Skeletal muscle cell (primary cell): ENCODE results near the gene RASAL2.
"Not testable (repeated sequence)": the region's sequence is repeated elsewhere in the genome, so short reads cannot be mapped to it uniquely, and the experiment has no call there.

Source experiments
- DNase-seq: peaks from one replicate; pipeline ENCODE4 v3.0.0-alpha.2; 2010; ENCODE audit warnings: low read depth
- H3K4me3 ChIP-seq: 2 replicates; pipeline ENCODE4 v1.5.1; 2011; ENCODE audit warnings: low read depth, mild to moderate bottlenecking, control low read depth, low read length, moderate library complexity

RASAL2 gene

DNA sequence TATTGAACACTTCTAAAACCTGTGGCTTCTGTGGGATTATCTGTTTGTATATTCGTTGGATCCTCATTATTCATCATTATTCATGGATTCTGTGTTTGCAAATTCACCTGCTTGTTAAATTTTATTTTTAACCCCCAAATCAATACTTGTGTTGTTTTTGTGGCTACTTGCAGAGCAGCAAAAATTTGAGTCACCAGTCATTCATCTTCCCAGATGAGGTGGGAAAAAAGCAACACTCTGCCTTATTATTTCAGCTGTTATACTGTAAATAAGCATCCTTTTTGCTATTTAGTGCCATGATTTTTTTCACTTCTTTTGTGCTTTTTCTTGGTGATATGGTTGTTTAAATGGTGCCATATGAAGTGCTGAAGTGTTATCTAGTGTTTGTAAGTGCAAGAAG, 56.7 kb downstream of the RASAL2 start:
- no peak overlapping the region for H3K4me3 ChIP-seq
- DNase-seq: no peak

DNA sequence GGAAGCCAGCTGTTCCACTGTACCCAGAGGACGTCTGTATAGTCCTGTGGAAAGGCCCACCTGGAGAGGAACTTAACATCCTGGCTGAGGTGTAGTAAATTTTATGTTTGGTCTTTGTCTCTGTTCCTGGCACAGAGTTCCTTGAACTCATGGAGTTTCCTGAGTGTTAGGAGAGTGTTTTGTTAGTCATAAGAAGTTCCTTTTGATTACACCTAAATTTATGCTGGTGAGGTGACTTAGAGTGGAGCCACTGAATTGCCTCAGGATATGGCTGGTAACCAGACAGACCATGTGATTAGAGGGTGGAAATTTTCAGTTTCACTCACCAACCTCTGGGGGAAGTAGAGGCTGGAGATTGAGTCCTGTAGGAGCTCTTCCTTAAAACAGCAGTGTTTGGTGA, 57.9 kb downstream of the RASAL2 start:
- H3K4me3 ChIP-seq: no peak overlapping the region
- no peak for DNase-seq

- H3K4me3 ChIP-seq: no peak overlapping the region
- no peak for DNase-seq
These were observed 61.8 kb downstream of the RASAL2 start for GRCh38 chr1:178155481-178156255.

- DNase-seq: no peak
- H3K4me3 ChIP-seq: no peak overlapping the region
These were observed 67.0 kb downstream of the RASAL2 start for GRCh38 chr1:178160736-178161475.

GRCh38 chr1:178161516-178161915, 67.6 kb downstream of the RASAL2 start:
- no peak for DNase-seq
- no peak overlapping the region for H3K4me3 ChIP-seq

DNA sequence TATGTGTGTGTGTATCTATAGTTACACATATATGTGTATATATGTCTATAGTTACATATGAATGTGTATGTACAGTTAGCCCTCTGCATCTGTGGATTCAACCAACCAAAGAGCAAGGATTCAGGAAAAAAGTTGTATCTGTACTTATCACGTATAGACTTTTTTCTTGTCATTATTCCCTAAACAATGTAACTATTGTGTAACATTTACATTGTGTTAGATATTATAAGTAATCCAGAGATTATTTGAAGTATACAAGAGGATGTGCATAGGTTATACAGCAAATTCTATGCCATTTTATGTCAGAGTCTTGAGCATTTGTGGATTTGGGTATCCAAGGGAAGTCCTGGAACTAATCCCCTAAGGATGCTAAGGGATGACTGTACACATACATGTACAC, 71.3 kb downstream of the RASAL2 start:
- no peak overlapping the region for H3K4me3 ChIP-seq
- no peak for DNase-seq

DNA sequence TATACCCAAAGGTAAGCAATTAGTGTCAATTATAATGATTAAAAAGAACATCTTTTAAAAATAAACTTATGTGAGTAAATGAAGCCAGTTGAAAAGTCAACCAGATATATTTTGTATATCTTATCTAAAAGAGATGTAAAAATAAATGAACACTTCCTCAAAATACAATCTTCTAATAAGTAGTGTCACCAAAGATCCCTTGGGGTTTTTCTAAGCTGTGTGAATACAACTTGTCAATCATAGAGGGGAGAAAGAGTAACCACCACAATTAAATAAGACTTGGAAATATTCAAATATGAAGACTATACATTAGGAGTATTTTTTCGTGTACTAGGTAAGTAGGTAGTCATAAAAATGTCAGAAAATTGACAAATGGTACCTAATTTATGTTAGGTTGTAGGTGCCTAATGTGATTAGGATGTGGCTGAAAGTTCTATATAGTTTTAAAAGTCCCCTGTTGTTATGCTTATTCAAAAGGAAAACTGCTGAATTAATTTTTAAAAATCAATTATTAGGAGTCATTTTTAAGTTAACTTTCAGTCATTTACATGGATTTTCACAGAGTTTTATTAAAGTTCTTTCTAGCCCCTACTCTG, 72.6 kb downstream of the RASAL2 start:
- H3K4me3 ChIP-seq: no peak overlapping the region
- no peak for DNase-seq

- no peak overlapping the region for H3K4me3 ChIP-seq
- DNase-seq: no peak
These were observed 74.6 kb downstream of the RASAL2 start for GRCh38 chr1:178168536-178168935.

DNA sequence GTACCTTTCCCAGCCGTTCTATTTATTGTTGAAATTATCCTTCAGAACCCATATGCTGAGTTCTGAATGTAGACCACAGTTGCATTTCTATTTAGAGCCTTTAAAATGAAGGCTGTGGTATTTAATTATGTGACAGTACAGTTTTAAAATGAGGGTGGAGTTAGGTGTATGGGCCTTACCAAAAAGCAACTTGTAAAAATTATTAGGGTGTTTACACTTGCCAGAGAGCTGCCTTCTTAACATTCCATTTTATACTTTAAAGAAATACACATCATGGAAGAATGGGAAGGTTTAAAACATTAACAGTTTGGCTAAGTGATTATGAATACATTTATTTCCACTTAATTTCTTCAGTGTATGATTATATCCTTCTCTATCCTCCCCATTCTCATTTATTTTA, 75.7 kb downstream of the RASAL2 start:
- DNase-seq: no peak
- H3K4me3 ChIP-seq: no peak overlapping the region

GRCh38 chr1:178172939-178173338, 79.0 kb downstream of the RASAL2 start:
- DNase-seq: no peak

GRCh38 chr1:178174539-178174938, 80.6 kb downstream of the RASAL2 start:
- no peak overlapping the region for H3K4me3 ChIP-seq
- DNase-seq: no peak

More at GRCh38 chr1:178172939-178173338, 79.0 kb downstream of the RASAL2 start:
- no peak overlapping the region for H3K4me3 ChIP-seq

- no peak overlapping the region for H3K4me3 ChIP-seq
- no peak for DNase-seq
These were observed 86.5 kb downstream of the RASAL2 start for GRCh38 chr1:178180405-178180804.

DNA sequence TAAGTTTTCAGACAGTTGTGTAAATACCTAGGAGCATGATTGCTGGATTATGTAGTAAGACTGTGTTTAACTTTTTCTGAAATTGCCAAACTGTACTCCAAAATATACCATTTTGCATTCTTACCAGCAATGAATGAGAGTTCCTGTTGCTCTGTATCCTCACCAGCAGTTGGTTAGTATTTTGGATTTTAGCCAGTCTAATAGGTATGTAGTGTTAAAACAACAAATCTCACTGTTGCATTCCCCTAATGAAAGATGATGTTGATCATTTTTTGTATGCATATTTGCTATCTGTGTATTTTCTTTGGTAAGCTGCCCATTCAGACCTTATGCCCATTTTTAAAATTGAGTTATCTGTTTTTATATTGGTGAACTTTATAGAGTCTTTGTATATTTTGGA, 89.9 kb downstream of the RASAL2 start:
- DNase-seq: no peak
- no peak overlapping the region for H3K4me3 ChIP-seq

GRCh38 chr1:178188306-178188705, 94.4 kb downstream of the RASAL2 start:
- H3K4me3 ChIP-seq: no peak overlapping the region
- no peak for DNase-seq

DNA sequence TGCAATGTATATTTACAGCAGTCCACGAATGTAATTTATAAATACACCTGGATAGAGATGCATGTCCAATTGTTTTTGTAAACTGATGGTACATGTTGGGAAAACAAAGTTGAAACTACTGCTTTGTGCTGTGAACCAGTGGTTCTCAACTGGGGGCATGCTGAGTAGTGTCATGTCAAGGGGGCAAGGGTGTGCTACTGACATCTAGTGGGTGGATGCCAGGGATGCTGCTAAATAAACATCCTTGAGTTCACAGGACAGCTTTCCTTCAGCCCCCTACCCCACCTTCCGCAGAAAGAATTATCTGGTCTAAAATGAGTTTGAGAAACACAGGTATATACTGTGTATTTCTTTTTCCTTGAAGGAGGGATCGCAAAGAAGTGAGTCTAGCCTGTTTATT, 95.9 kb downstream of the RASAL2 start:
- DNase-seq: no peak
- H3K4me3 ChIP-seq: no peak overlapping the region

- DNase-seq: no peak
- H3K4me3 ChIP-seq: no peak overlapping the region
These were observed 97.0 kb downstream of the RASAL2 start for GRCh38 chr1:178190881-178191280.

- no peak overlapping the region for H3K4me3 ChIP-seq
- DNase-seq: peak; percentile 75
These were observed 98.8 kb downstream of the RASAL2 start for GRCh38 chr1:178192686-178193085.

DNA sequence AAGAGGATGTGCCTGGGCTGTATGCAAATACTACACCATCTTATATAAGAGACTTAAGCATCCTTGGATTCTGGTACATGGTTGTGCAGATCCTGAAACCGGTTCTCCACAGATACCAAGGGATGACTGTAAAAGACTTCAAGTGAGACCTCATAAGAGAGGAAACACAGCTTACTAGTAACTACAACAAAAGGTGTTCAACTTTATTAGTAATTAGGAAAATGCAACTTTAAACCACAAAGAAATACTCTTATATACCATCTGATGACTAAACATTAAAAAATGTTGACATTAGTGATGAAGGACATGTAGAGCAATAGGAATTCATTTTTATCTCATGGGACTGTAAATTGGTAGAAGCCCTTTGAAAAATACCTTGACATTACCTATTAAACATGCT, 102.7 kb downstream of the RASAL2 start:
- no peak overlapping the region for H3K4me3 ChIP-seq
- no peak for DNase-seq

DNA sequence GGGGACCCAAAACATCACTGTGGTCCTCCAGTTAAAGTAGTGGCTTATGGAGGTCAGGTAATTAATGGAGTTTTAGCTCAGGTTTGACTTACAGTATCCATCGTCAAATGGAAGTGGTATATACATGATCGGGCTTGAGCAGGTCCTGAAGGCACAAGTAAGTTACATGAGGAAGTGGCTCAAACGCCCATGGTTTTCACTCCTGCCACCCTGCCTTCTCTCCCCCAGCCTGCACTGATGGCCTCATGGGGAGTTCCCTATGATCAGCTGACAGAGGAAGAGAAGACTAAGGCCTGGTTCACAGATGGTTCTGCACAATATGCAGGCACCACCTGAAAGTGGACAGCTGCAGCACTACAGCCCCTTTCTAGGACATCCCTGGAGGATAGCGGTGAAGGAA, 108.2 kb downstream of the RASAL2 start:
- not testable (repeated sequence) for DNase-seq, H3K4me3 ChIP-seq

DNA sequence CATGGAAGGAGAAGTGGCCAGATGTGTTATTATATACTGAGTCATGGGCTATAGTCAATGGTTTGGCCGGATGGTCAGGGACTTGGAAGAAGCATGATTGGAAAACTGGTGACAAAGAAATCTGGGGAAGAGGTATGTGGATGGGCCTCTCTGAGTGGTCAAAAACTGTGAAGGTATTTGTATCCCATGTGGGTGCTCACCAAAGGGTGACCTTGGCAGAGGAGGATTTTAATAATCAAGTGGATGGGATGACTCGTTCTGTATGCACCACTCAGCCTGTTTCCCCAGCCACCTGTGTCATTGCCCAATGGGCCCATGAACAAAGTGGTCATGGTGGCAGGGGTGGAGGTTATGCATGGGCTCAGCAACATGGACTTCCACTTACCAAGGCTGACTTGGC, 108.6 kb downstream of the RASAL2 start:
- DNase-seq, H3K4me3 ChIP-seq: not testable (repeated sequence)
